ENCODE results near the gene FAM83G.
A peak's percentile ranks its signal among the peaks of the same experiment; 100 is the strongest.

Gene FAM83G

DNA sequence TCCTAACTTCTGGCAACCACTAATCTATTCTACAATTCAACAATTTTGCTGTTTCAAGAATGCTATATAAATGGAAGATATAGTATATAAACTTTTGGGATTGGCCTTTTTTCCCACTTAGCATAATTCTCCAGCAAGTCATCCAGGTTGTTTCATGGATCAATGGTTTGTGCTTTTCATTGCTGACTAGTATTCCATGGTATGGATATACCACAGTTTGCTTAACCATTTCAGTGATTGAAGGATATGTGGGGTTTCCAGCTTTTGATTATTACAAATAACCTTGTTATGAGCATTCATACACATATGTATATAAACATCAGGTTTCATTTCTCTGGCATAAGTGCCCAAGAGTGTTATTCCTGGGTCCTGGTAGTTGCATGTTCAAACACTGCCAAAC is 2.1 kb upstream of the FAM83G start:
- no peak for DNase-seq

DNA sequence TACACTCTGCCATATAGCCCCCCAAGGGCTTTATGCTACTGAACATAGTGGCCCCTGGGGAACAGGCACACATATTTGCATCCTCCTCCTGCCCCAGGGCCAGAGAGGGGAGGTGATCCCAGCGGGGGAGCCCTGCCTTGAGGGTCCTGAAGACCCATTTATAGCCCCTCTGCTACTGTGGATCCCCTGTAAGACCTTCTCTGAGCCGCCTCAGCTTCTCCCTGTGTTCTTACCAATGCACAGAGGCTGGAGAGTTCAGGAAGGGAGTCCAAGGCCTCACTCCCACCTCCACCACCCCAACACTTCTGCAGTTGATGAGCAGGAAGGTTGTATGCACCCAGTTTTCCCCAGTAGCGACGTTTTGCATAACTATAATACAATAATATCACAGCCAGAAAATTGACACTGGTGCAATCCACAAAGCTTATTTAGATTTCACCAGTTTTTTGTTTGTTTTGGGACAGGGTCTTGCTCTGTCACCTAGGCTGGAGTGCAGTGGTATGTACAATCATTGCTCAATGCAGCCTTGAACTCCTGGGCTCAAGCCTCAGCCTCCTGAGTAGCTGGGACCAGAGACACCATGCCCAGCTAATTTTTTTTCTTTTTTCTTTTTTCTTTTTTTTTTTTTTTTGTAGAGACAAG is 1.3 kb upstream of the FAM83G start:
- no peak for DNase-seq

DNA sequence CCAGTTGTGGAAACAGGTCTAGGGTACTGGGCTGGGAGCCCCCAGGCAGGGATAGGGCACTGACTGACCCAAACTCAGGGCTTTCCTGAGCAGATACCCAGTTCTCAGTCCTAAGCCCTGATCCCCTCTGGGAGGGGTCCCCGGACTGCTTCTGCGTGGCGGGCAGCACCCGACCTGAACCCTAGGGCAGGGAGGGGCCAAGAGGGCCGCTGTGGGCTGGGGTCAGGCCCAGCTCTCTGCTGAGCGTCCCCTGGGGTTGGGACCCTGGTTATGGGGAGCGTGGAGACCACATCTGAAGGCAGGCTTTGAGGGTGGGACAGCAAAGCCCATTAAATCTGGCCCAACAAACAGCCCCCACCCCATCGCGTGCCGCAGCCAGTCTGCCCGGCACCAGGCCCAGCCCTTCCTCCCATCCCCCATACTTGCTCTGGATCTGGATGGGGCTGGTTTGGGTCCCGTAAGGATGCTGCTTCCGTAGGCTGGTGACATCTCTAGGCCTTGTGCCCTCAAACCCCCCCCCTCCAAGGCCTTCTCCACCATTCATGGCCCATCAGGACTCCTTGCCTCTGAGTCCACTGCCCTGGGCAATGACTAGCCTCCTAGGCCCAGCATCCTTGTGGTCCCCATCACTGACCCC is 691 bp upstream of the FAM83G start:
- no peak for DNase-seq

DNA sequence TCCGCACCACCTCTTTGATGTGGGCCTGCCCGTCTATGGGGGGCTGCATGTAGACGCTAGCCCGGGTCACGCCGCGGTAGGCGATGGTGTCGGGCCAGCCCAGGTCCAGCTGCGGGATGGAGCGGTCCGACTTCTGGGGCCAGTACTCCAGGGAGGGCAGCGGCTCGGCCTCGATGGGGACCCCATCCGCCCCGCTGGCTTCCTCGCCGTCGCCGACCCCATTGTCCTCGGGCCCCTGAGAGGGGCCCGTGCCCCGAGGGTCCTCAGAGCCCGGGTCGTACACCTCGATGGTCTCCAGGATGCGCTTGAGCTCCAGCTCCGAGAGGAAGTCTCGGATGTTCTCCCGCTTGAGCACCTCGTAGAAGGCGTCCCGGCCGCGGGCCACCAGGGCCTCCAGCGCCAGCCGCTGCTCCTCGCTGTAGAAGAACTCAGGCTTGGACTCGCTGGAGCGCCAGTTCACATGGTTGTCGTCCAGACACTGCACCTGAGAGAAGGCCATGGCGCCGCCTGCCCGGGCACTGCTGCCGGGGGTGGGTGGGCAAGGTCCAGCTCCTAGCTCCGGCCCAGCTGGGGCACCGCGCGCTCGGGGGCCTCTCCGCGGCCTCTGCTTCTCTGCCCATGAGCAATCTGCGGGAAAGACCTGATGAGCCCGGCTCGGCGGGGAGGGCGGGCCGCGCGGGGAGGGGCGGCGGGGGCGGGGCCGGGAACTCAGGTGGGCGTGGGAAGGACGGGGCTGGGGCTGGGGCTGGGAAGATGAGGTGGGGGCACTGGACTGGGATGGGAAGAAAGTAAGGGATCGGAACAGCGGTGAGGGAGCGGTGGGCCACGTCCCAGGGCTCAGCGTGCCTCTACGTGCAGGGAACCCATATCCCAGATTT is 782 bp downstream of the FAM83G start:
- no peak for DNase-seq

DNA sequence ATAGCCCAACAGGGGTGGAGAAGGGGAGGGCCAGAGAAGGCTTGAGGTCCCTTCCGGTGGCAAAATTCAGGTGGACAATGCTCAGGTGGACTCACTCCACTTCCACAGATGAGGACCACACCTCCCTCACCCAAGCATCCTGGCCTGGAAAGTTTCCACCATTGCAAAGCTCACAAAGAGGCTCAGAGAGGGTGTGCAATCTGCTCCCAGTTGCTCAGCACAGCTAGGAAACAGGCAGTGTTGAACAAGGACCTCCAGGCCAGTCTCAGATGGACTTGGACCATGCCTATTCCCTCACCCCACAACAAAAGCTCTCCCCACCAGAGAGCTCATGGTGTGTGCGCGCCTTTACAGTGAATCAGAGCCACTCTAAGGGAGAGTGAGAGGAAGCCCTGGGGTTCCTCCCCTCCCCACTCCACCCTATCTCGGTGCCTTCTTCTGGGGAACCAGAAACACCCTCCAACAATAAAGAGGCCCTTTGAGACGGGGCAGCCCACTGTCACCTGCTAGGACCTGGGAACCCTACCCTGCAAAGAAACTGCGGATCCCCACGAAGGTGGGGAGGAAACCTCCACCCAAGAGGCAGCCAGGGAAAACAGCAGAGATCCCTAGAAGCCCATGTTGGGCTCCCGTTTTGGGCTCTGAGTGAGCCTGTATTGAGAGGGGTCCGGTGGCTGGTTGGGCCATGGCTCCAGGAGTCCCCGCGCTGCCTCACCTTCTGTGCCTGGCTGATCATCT is 1.6 kb downstream of the FAM83G start:
- DNase-seq: no peak

DNA sequence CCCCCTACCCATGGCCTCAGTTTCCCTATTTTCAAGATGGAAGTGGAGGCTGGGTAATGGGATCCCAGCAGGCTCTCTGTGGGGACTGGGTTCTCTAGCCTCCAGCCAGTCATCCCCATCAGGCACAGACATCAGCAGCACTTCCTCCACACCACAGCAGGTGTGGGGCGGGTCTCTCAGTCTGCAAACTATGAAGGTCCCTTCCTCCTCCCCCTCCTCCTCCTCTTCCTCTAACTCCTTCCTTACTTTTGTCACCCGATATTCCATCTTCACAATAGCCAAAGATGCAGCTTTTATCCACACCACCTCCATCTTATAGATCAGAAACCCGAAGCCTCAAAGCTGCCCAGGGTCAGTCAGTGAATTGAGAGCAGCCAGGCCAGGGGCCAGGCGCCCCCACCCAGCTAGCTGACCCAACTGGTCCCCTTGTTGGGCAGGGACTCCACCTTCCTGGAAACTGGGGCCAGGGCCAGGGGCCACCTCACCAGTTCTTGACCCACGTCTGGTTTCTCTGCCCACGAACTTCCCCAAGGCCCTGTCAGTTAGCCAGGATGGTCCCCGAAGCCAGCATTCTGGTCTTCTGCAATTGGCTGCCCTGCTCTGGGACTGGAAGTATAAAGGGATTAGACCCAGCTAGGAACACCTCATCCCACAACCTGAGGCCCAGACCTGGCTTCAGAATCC is 2.5 kb downstream of the FAM83G start:
- no peak for DNase-seq

DNA sequence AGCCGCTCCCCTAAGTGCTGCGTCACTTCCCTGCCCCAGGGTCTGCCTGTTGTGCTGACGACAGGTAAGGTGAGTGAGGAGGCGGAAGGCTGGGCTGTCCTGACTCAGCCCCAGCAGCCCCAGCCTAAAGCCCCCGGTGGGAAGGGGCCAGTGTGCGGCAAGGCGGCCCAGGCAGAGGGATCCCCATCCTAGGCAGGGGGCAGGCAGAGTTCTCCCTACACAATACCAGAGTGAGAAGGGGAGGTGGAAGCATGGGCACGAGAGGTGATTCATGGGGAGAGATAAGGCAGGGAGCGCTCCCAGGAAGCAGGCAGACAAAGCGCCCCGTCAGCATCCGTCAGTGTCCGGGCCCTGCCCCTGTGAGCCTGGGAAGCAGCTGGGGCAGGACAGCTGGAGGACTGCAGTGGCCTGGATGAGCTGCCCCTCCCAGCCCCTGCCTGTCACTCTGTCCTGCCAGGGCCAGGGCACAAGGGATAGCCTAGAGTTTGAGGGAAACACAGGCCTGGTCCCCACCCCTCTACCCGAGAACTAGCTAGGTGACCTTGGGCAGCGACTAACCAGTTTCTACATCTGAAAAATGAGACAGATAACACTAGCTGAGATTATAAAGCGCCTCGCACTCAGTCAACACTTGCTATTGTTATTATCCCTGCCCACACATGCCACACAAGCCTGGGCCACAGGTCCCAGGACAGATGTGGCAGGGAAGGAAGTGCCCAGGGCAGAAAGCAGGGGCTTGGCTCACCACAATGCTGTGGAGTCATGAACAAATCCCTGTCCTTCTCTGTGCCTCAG is 3.8 kb downstream of the FAM83G start:
- no peak for DNase-seq

DNA sequence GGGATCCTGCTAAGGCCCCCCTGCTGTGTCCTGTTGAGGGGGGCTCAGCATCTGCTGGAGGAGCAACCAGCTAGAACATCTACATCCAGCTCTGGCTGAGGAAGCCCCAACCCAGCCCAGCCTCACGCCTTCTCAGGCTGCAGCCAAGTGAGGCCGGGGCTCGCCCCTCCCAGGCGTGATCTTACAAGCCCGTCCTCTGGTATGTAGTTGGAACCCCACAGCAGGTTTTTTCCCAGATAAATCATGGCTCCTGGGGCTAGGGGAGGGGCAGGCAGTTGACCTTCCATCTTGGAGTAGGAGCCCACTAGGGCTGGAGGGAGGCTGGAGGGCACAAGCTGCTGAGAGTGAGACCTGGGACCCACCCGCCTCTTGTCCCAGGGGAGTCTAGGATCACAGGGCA is 4.7 kb downstream of the FAM83G start:
- no peak for DNase-seq

DNA sequence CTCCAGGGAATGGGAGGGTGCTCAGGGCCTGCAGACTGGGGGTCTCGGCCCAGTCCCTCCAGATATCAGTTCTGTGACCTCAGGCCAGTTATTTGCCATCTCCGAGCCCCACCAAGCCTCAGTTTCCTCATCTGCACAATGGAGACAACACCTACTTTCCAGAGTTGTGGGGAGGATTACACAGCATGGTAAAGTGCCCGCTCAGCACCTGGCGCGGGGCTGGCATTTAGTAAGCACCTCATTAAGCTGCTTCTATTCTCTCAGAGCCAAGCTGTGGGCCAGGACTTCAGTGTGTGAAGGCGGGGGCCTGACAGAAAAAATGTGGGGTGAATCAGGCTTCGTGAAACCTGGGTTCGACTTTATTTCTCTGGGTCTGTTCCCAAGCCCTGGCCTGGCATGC is 5.2 kb downstream of the FAM83G start:
- DNase-seq: no peak

DNA sequence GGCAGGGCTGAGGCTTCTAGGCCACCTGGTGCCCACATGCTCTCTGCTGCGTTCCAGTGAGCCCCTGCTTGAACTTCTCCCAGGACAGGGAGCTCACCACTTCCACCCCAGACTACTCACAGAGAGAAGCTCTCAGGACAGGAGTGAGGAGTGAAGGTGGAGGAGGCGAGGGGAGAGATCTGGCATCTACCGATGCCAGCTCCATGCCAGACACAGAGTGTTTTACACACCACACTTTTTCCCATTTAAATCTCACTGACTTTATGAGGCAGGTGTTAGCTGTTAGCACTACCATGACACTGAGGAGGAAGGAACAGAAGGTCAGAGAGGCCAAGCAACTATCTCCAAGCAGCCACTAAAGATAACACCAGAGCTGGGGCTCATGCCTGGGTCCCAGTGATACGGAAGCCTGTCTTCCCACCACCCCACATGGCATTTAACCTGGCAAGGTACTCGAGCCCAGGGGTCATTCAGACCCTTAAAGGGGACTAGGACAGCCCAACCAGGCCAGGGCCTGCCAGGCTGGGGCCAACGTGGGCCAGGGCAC is 6.8 kb downstream of the FAM83G start:
- no peak for DNase-seq

DNA sequence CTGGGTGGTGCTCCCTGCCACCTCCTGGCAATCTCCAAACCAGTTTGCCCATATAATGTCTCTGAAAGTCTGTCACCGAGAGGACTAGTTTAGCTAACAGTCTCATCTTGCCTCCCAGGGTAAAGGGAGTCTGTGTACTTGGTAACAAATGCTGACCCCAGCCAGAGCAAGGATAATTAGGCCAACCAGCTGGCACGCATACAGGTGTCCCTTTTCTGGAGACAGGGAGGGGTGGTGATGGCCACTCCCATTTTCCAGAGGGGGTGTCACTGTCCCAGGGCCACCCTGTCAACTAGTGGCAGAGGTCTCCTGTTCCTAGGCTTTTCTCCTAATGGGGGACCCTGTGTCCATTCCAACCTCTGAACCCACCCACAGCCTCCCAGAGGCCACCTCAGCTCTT is 8.1 kb downstream of the FAM83G start:
- DNase-seq: no peak

DNA sequence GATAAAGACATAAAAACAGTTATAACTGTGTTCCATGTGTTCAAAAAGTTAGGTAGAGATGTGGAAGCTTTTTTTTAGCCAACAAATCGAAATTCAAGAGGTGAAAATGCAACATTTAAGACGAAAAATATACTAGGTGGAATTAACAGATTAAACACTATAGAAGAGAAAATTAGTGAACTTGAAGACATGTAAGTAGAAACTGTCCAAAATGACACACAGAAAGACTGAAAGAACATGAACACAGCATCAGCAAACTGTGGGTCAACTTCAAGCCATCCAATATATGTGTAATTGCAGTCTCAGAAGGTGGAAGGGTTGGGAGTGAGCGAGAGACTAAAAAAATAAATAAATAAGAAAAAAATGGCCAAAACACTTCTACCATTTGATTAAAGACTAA is 9.3 kb downstream of the FAM83G start:
- no peak for DNase-seq

DNA sequence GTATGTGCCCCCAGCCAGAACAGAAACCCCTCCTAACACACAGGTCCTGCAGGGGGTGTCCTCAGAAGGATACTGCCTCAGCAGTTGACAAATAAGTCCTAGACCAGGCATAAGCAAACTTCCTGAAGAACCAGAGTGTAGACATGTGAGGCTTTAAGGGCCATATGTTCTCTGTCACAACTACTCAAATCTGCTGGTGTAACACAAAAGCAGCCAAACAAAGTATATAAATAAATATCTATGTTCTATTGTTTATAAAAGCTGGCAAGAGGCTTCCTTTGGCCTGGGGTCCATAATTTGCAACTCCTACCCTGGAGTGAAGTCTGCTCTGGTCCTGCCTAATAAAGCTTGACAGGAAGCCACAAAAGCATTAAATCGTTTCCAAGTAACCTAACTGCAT is 9.9 kb downstream of the FAM83G start:
- no peak for DNase-seq

DNA sequence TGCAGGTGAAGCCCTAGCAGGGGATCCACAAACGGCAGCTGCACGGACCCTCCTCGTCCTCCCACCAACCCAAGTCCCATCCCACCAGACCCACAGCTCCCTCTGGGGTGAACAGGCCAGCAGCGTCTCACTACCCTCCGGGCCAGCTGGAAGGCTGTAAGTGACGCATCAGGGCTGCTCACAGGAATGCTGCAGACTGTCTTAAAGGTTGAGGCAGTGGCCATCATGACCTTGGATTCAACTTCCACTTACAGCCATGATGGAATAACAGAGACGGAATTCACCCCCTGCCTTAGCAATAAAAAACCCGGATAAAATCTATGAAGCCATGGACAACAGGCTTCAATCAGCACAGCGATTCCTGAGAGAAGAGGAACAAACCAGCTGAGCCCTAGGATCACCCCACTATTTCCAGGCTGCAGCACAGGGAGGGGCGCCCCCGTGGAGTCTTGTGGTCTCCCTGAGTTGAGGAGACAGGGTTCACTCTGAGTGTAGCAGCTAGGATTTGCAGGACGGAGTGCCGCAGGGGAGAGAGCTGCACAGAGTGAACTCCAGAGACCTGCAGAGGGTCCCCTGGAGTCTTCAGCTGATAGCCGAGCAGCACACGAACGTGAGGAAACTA is 10.5 kb downstream of the FAM83G start:
- no peak for DNase-seq

DNA sequence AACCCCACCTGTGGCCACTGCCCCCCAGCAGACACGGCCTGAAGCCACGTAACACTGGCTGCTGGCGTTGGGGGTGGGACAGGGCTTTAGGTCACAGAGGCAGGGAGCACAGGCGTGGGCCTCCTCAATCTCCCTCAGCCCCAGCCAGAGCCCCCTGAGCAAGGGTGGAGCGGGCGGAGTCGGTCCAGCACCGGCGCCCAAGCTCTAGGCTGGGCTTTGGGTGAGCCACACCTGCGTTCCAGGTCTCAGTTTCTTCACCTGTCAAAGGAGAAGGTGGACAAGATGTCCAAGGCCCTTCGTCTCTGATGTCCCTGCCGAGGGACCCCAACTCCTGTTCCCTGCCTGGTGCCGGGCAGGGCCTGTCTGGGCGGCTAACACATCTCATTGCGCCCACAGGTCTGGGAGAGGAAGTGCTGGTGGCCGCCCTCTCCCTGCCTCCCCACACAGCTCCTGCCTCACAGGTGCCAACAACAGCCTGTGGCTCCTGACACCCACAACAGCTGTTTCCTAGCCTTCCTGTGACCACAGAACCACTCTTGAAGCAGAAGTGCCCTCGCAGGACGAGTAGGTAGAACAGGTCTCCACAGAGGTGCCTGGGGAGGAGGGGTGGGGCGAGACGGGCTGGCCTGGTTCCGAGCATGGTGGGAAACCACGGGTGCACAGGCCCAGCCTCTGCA is 12.0 kb downstream of the FAM83G start:
- no peak for DNase-seq

DNA sequence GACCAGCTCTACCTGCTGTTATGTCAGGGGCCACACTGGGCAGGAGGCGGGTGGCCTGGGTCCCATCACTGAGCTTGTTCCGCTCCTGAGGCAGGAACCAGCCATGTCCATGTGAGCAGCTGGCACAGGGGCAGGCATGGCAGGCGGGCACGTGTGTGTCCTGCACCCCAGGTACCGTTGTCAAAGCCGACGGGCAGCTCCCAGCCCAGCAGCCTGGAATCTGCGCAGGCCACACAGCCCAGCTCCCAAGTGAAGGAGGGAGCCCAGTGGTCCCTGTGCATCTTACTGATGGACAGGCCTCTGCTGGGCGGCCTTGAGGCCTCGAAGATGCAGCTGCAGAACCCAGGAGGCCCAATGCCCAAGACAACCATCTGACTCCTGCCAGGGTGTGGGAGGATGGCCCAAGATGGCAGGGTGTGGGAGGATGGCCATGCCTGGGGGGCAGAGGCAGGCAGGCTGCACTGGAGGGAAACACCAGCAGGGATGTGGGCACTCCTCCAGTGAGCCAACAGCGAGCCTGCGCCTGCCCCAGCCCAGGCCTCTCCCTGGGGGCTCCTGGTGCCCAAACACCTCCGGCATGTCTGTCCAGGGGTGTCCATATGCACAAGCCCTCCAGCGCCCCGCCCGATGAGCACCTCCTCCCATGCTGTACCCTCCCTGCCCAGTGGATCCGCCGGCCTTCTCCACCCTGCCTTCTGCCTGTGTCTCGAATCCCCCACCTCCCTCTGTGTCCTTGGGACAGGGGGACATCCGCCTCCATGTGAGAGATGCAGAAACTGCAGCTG is 12.8 kb downstream of the FAM83G start:
- peak; percentile 22 for DNase-seq

DNA sequence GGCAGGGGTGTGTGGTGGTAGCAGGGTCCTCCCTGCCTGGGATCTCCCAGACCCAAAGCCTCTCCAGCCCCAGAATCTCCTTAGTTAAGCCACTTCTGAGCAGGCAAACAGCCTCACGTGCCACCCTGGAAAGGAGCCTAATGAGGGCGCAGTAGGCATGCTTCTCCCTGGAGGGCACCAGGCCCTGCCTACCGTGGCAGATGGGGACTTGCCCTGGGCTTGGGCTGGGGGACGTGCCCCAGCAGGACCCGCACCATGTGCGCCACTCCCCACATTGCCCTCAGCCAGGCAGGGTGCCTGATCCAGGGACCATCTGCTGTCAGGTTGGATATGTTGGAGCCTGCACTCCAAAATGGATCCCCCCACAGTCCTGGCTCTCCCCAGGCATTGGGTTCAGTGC is 14.2 kb downstream of the FAM83G start:
- peak; percentile 86 for DNase-seq

DNA sequence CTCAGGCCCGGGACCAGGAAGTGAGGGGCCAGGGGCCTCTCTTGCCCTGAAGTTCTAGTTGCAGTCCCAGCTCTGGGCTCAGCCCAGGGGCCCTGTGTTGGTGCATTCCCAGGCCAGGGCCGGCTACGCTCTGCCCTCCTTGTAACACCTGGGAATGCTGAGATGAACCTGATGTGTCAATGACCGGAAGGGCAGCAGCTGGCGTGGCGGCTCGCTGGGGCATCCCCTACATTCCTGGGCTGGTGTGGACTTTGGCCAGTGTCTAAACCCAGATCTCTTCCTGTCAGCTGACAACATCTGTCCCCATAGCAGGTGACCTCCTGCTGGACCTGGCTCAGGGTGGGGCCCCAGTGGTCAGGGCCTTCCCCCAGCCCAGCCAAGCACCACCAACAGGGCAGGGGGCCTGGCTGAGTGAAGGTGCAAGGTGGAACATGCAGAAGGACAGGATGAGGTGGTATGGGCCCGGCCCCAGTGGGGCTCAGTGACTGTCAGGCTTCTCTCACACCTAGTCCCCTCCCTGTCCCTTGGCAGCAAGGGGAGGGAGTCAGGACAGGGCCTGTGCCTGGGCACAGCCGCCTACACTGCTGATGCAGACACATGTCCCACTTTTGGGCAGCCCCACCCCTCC is 15.9 kb downstream of the FAM83G start:
- no peak for DNase-seq

DNA sequence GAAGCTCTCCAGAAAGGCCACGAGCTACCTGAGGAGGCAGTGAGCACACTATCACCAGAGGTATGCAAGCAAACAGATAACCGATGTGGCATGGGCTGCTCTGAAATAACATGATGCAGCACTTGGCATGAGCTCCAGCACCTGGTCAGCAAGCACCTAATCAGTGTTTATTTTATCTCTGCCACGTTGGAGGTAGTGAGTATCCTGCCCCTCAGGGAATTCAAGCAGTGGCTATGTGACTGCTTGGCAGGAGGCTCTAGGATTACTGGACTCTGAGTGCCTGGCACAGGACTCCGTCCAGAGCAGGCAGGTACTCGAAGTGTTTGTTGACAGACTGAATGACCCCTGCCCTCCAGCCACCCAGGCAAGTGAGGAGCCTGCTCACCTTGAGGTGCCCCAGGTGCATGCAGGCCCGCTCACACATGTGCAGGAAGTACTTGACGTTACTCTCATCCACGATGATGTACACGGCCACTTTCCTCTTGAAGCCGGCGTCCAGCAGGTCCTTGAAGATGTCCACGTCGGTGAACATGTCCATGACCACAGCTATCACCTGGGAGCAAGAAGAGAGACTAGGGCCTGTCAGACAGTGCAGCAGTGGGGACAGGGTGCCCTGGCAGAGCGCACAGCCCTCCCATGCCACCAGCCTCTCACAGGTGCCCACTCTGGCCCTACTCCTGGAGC is 16.6 kb downstream of the FAM83G start:
- no peak for DNase-seq

Data from DMS 273 treated with DMSO at 0.1 percent for 48 hours (cell line).